ENCODE measurements around the gene BOLA1.
"Not testable (repeated sequence)": the region's sequence is repeated elsewhere in the genome, so short reads cannot be mapped to it uniquely, and the experiment has no call there.

BOLA1 gene

GRCh38 chr1:149927563-149928400, 28.4 kb downstream of the BOLA1 start, which contains the start of gene SF3B4:
SF3B4 (minus strand) TSS chr1:149927803; CDS start chr1:149927759, 44 bp downstream.
- DNase-seq (ENCODE audit: low read depth in 1 of 2, low spot score in 1 of 2): peak; percentile 74 to 96
- in situ Hi-C loops (cut with HindIII; ENCODE audit: low pct_unique_long_range_greater_than_20kb, low sequenced_read_pairs): no loop called here
- no peak for TF ChIP-seq JUND (IDR thresholded peaks at IDR 0.05; ENCODE audit: low read depth)

GRCh38 chr1:149928401-149928724, 29.0 kb downstream of the BOLA1 start:
- no peak for TF ChIP-seq JUND (IDR thresholded peaks at IDR 0.05; ENCODE audit: low read depth)
- in situ Hi-C loops (cut with HindIII; ENCODE audit: low pct_unique_long_range_greater_than_20kb, low sequenced_read_pairs): no loop called here
- no peak for DNase-seq (ENCODE audit: low read depth in 1 of 2, low spot score in 1 of 2)

GRCh38 chr1:149929856-149930255, 30.5 kb downstream of the BOLA1 start:
- in situ Hi-C loops (cut with HindIII; ENCODE audit: low pct_unique_long_range_greater_than_20kb, low sequenced_read_pairs): no loop called here
- no peak for DNase-seq (ENCODE audit: low read depth in 1 of 2, low spot score in 1 of 2)

GRCh38 chr1:149931212-149931790, 31.9 kb downstream of the BOLA1 start:
- in situ Hi-C loops (cut with HindIII; ENCODE audit: low pct_unique_long_range_greater_than_20kb, low sequenced_read_pairs): no loop called here
- TF ChIP-seq JUND (IDR thresholded peaks at IDR 0.05; ENCODE audit: low read depth): no peak
- DNase-seq (ENCODE audit: low read depth in 1 of 2, low spot score in 1 of 2): no peak

More at GRCh38 chr1:149929856-149930255, 30.5 kb downstream of the BOLA1 start:
- TF ChIP-seq JUND (IDR thresholded peaks at IDR 0.05; ENCODE audit: low read depth): no peak

- DNase-seq (ENCODE audit: low read depth in 1 of 2, low spot score in 1 of 2): no peak
- no peak for TF ChIP-seq JUND (IDR thresholded peaks at IDR 0.05; ENCODE audit: low read depth)
- in situ Hi-C loops (cut with HindIII; ENCODE audit: low pct_unique_long_range_greater_than_20kb, low sequenced_read_pairs): no loop called here
These were observed 33.1 kb downstream of the BOLA1 start for GRCh38 chr1:149932474-149932873.

GRCh38 chr1:149933208-149933607, 33.8 kb downstream of the BOLA1 start:
- DNase-seq (ENCODE audit: low read depth in 1 of 2, low spot score in 1 of 2): no peak
- no peak for TF ChIP-seq JUND (IDR thresholded peaks at IDR 0.05; ENCODE audit: low read depth)
- in situ Hi-C loops (cut with HindIII; ENCODE audit: low pct_unique_long_range_greater_than_20kb, low sequenced_read_pairs): no loop called here

- DNase-seq (ENCODE audit: low read depth in 1 of 2, low spot score in 1 of 2): no peak
These were observed 35.0 kb downstream of the BOLA1 start for GRCh38 chr1:149934356-149934755.

GRCh38 chr1:149936170-149936991, 37.0 kb downstream of the BOLA1 start, which contains the start of gene MTMR11:
MTMR11 (minus strand) TSS chr1:149936879; CDS start chr1:149936647, 232 bp downstream.
- TF ChIP-seq JUND (IDR thresholded peaks at IDR 0.05; ENCODE audit: low read depth): no peak
- in situ Hi-C loops (cut with HindIII; ENCODE audit: low pct_unique_long_range_greater_than_20kb, low sequenced_read_pairs): no loop called here
- peak; percentile 59 to 68 for DNase-seq (ENCODE audit: low read depth in 1 of 2, low spot score in 1 of 2)

More at GRCh38 chr1:149934356-149934755, 35.0 kb downstream of the BOLA1 start:
- in situ Hi-C loops (cut with HindIII; ENCODE audit: low pct_unique_long_range_greater_than_20kb, low sequenced_read_pairs): no loop called here
- no peak for TF ChIP-seq JUND (IDR thresholded peaks at IDR 0.05; ENCODE audit: low read depth)

- peak; percentile 61 to 88 for DNase-seq (ENCODE audit: low read depth in 1 of 2, low spot score in 1 of 2)
- in situ Hi-C loops (cut with HindIII; ENCODE audit: low pct_unique_long_range_greater_than_20kb, low sequenced_read_pairs): no loop called here
- no peak for TF ChIP-seq JUND (IDR thresholded peaks at IDR 0.05; ENCODE audit: low read depth)
These were observed 37.8 kb downstream of the BOLA1 start for GRCh38 chr1:149936992-149937705.

GRCh38 chr1:149937759-149938158, 38.4 kb downstream of the BOLA1 start:
- no peak for DNase-seq (ENCODE audit: low read depth in 1 of 2, low spot score in 1 of 2)
- in situ Hi-C loops (cut with HindIII; ENCODE audit: low pct_unique_long_range_greater_than_20kb, low sequenced_read_pairs): no loop called here
- no peak for TF ChIP-seq JUND (IDR thresholded peaks at IDR 0.05; ENCODE audit: low read depth)

- in situ Hi-C loops (cut with HindIII; ENCODE audit: low pct_unique_long_range_greater_than_20kb, low sequenced_read_pairs): not testable (repeated sequence)
These were observed 39.3 kb downstream of the BOLA1 start for GRCh38 chr1:149938668-149939003.

GRCh38 chr1:149940427-149940826, 41.1 kb downstream of the BOLA1 start:
- in situ Hi-C loops (cut with HindIII; ENCODE audit: low pct_unique_long_range_greater_than_20kb, low sequenced_read_pairs): no loop called here
- DNase-seq (ENCODE audit: low read depth in 1 of 2, low spot score in 1 of 2): no peak
- TF ChIP-seq JUND (IDR thresholded peaks at IDR 0.05; ENCODE audit: low read depth): no peak

More at GRCh38 chr1:149938668-149939003, 39.3 kb downstream of the BOLA1 start:
- DNase-seq (ENCODE audit: low read depth in 1 of 2, low spot score in 1 of 2): not testable (repeated sequence)

All from T47D (cell line).